Neuronal stem cell (in vitro differentiated cells): ENCODE results near the gene MIA2.
"Not testable (repeated sequence)": the region's sequence is repeated elsewhere in the genome, so short reads cannot be mapped to it uniquely, and the experiment has no call there.

Source experiments
- DNase-seq: peaks from one replicate; pipeline ENCODE4 v3.0.0-alpha.2; 2013; ENCODE audit warnings: low spot score
- H2AFZ ChIP-seq: one replicate; pipeline ENCODE4 v1.6.1; 2013; ENCODE audit warnings: mild to moderate bottlenecking, low read length, inconsistent platforms
- H2AK5ac ChIP-seq: 2 replicates; pipeline ENCODE4 v1.6.1; 2013; ENCODE audit warnings: low read depth, mild to moderate bottlenecking, inconsistent platforms, low read length, moderate library complexity, mixed read lengths
- H2BK120ac ChIP-seq: 2 replicates; pipeline ENCODE4 v1.6.1; 2013; ENCODE audit warnings: low read depth, mild to moderate bottlenecking, inconsistent platforms, low read length, moderate library complexity, mixed read lengths
- H2BK12ac ChIP-seq: one replicate; pipeline ENCODE4 v1.6.1; 2013; ENCODE audit warnings: low read length, inconsistent platforms
- H2BK15ac ChIP-seq: 2 replicates; pipeline ENCODE4 v1.6.1; 2013; ENCODE audit warnings: mild to moderate bottlenecking, low read length, inconsistent platforms, mixed read lengths
- H2BK5ac ChIP-seq: one replicate; pipeline ENCODE4 v1.6.1; 2013; ENCODE audit warnings: inconsistent platforms, mild to moderate bottlenecking, low read length, moderate library complexity
- H3K14ac ChIP-seq: one replicate; pipeline ENCODE4 v1.6.1; 2013; ENCODE audit warnings: low read length, inconsistent platforms
- H3K18ac ChIP-seq: 2 replicates; pipeline ENCODE4 v1.6.1; 2013; ENCODE audit warnings: low read length, inconsistent platforms
- H3K23ac ChIP-seq: 2 replicates; pipeline ENCODE4 v1.6.1; 2013; ENCODE audit warnings: low read depth, mild to moderate bottlenecking, mixed read lengths, low read length, inconsistent platforms; ENCODE audit not compliant: poor library complexity
- H3K27ac ChIP-seq: replicated peaks from 3 replicates; pipeline ENCODE4 v1.5.1; 2013; ENCODE audit warnings: low read length, inconsistent platforms
- H3K27me3 ChIP-seq, 3 experiments: 2 replicates each; pipeline ENCODE4 v1.6.1; 2013; ENCODE audit warnings: low read length in 3 of 3, mild to moderate bottlenecking in 2 of 3, inconsistent platforms in 1 of 3, low read depth in 1 of 3, mixed read lengths in 1 of 3, moderate library complexity in 1 of 3; ENCODE audit not compliant: control insufficient read depth in 3 of 3, insufficient read depth in 3 of 3
- H3K36me3 ChIP-seq, 2 donors: replicated peaks in 1 of 2; 2 replicates each; pipeline ENCODE4 v1.6.1; 2013; ENCODE audit warnings: low read length in 2 of 2; ENCODE audit not compliant: control insufficient read depth in 2 of 2, insufficient read depth in 2 of 2
- H3K4ac ChIP-seq: 2 replicates; pipeline ENCODE4 v1.6.1; 2013; ENCODE audit warnings: inconsistent platforms, mild to moderate bottlenecking, low read length, moderate library complexity
- H3K4me1 ChIP-seq, 2 donors: 1 replicate in 1 of 2; 2 replicates in 1 of 2; pipeline ENCODE4 v1.6.1; 2013; ENCODE audit warnings: low read length in 2 of 2, low read depth in 1 of 2; ENCODE audit not compliant: control insufficient read depth in 2 of 2, insufficient read depth in 1 of 2
- H3K4me2 ChIP-seq: one replicate; pipeline ENCODE4 v1.6.1; 2013; ENCODE audit warnings: mild to moderate bottlenecking, low read length, inconsistent platforms; ENCODE audit not compliant: insufficient read depth, poor library complexity, severe bottlenecking
- H3K4me3 ChIP-seq, 2 donors: 2 replicates each; pipeline ENCODE4 v1.5.1; 2013; ENCODE audit warnings: low read length in 2 of 2, mild to moderate bottlenecking in 2 of 2, inconsistent platforms in 1 of 2, moderate library complexity in 1 of 2
- H3K79me1 ChIP-seq: one replicate; pipeline ENCODE4 v1.6.1; 2013; ENCODE audit warnings: low read depth, mild to moderate bottlenecking, inconsistent platforms, low read length, moderate library complexity
- H3K9ac ChIP-seq: one replicate; pipeline ENCODE4 v1.6.1; 2013; ENCODE audit warnings: mild to moderate bottlenecking, low read depth, low read length, inconsistent platforms; ENCODE audit not compliant: poor library complexity
- H3K9me3 ChIP-seq, 2 donors: replicated peaks in 1 of 2; 2 replicates each; pipeline versions ENCODE3 to v1.6.1; 2013; ENCODE audit warnings: low read length in 2 of 2, mild to moderate bottlenecking in 2 of 2, inconsistent platforms in 1 of 2, low read depth in 1 of 2, mixed read lengths in 1 of 2, moderate library complexity in 1 of 2; ENCODE audit not compliant: control insufficient read depth in 2 of 2, insufficient read depth in 1 of 2
- H4K8ac ChIP-seq: one replicate; pipeline ENCODE4 v1.6.1; 2013; ENCODE audit warnings: low read depth, mild to moderate bottlenecking, inconsistent platforms, low read length, moderate library complexity
- H4K91ac ChIP-seq: one replicate; pipeline ENCODE4 v1.6.1; 2013; ENCODE audit warnings: low read length, low read depth, mild to moderate bottlenecking, inconsistent platforms; ENCODE audit not compliant: poor library complexity
- WGBS, 2 donors: extraction: QIAGEN DNeasy Blood & Tissue Kit; methylation state at CpG; one replicate each; pipeline ENCODE4 v1.1.7; 2013; ENCODE audit warnings: missing lambda C conversion rate in 2 of 2, mixed read lengths in 1 of 2; ENCODE audit not compliant: insufficient read length in 2 of 2, insufficient replicate concordance in 1 of 2; ENCODE audit errors: extremely low coverage in 2 of 2; 5-methylcytosine and 5-hydroxymethylcytosine counted together

The MIA2 gene

GRCh38 chr14:39262214-39262613 lies 28.5 kb downstream of the MIA2 start:
- not testable (repeated sequence) for H3K14ac ChIP-seq, H3K27me3 ChIP-seq, H4K91ac ChIP-seq, H2AK5ac ChIP-seq, H3K9ac ChIP-seq, H3K4ac ChIP-seq, DNase-seq, H3K18ac ChIP-seq, H2BK120ac ChIP-seq, H3K4me2 ChIP-seq, H2AFZ ChIP-seq, H2BK15ac ChIP-seq, H2BK12ac ChIP-seq, H3K27ac ChIP-seq, H3K9me3 ChIP-seq, H3K23ac ChIP-seq, H3K4me3 ChIP-seq, H2BK5ac ChIP-seq, H4K8ac ChIP-seq, H3K79me1 ChIP-seq, H3K36me3 ChIP-seq
- H3K4me1 ChIP-seq: peaks cover 3 to 12% of the 10 kb centered on the region in 2 donors
- no CpG with 5 or more reads among the region's 1 CpG for WGBS, 2 donors

GRCh38 chr14:39264057-39264456 lies 30.3 kb downstream of the MIA2 start:
- Histone ChIP-seq H3K36me3 (no peaks in the 10 kb centered on the region), H3K23ac (no peak overlapping the region), H2BK120ac (no peak overlapping the region), H3K9me3 (no peaks in the 10 kb centered on the region), H3K4ac (no peak overlapping the region), H3K27me3 (no peaks in the 10 kb centered on the region), H2AFZ (no peak overlapping the region), H3K18ac (no peak overlapping the region), H4K91ac (no peak overlapping the region), H3K4me3 (no peak overlapping the region), H2AK5ac (no peak overlapping the region), H3K27ac (no peak overlapping the region), H4K8ac (no peak overlapping the region), H2BK15ac (no peak overlapping the region), H3K4me2 (no peak overlapping the region), H3K4me1 (peaks cover 3 to 14% of the 10 kb centered on the region in 2 donors), H3K14ac (no peak overlapping the region), H2BK12ac (no peak overlapping the region), H3K9ac (no peak overlapping the region), H2BK5ac (no peak overlapping the region), H3K79me1 (no peaks in the 10 kb centered on the region)
- no CpG with 5 or more reads among the region's 7 CpGs for WGBS, 2 donors
- DNase-seq: no peak

GRCh38 chr14:39264558-39264957 lies 30.8 kb downstream of the MIA2 start:
- H2AK5ac ChIP-seq: no peak overlapping the region
- H3K27ac ChIP-seq: no peak overlapping the region
- no peak overlapping the region for H2BK15ac ChIP-seq
- no peak for DNase-seq
- no peak overlapping the region for H2AFZ ChIP-seq
- H3K36me3 ChIP-seq: no peaks in the 10 kb centered on the region
- H3K18ac ChIP-seq: no peak overlapping the region
- no peak overlapping the region for H3K4ac ChIP-seq
- H4K91ac ChIP-seq: no peak overlapping the region
- no peaks in the 10 kb centered on the region for H3K9me3 ChIP-seq
- H2BK5ac ChIP-seq: no peak overlapping the region
- no peaks in the 10 kb centered on the region for H3K79me1 ChIP-seq
- H3K4me2 ChIP-seq: no peak overlapping the region
- no peak overlapping the region for H4K8ac ChIP-seq
- H3K14ac ChIP-seq: no peak overlapping the region
- no peak overlapping the region for H3K9ac ChIP-seq
- H3K27me3 ChIP-seq: no peaks in the 10 kb centered on the region
- WGBS, 2 donors: no CpG with 5 or more reads among the region's 1 CpG
- no peak overlapping the region for H2BK12ac ChIP-seq
- H3K4me1 ChIP-seq: peaks cover 3 to 14% of the 10 kb centered on the region in 2 donors
- no peak overlapping the region for H3K4me3 ChIP-seq
- H2BK120ac ChIP-seq: no peak overlapping the region
- H3K23ac ChIP-seq: no peak overlapping the region

- Histone ChIP-seq H2BK15ac (no peak overlapping the region), H2BK5ac (no peak overlapping the region), H4K91ac (no peak overlapping the region), H2BK120ac (no peak overlapping the region), H3K9ac (no peak overlapping the region), H2AFZ (peak overlapping the region; percentile 49), H3K27ac (no peak overlapping the region), H2BK12ac (no peak overlapping the region), H3K18ac (no peak overlapping the region), H3K14ac (no peak overlapping the region), H3K23ac (no peak overlapping the region), H3K36me3 (no peaks in the 10 kb centered on the region), H3K79me1 (no peaks in the 10 kb centered on the region), H4K8ac (no peak overlapping the region), H3K4ac (no peak overlapping the region), H3K27me3 (no peaks in the 10 kb centered on the region), H3K4me3 (no peak overlapping the region), H3K9me3 (no peaks in the 10 kb centered on the region), H2AK5ac (no peak overlapping the region), H3K4me2 (no peak overlapping the region), H3K4me1 (peaks cover 3 to 14% of the 10 kb centered on the region in 2 donors)
- no CpG with 5 or more reads among the region's 2 CpGs for WGBS, 2 donors
- DNase-seq: no peak
These were observed 31.3 kb downstream of the MIA2 start for GRCh38 chr14:39265033-39265432.
